GM21528 (cell line): ENCODE data around the gene CSAG2.

ENCODE experiments used
- ATAC-seq: cut with Tn5 transposase; IDR thresholded peaks from one replicate; pipeline ENCODE4 v1.9.1; 2021; ENCODE audit warnings: mild to moderate bottlenecking, moderate library complexity; ENCODE audit not compliant: unreplicated experiment, low FRiP score

CSAG2 gene

DNA sequence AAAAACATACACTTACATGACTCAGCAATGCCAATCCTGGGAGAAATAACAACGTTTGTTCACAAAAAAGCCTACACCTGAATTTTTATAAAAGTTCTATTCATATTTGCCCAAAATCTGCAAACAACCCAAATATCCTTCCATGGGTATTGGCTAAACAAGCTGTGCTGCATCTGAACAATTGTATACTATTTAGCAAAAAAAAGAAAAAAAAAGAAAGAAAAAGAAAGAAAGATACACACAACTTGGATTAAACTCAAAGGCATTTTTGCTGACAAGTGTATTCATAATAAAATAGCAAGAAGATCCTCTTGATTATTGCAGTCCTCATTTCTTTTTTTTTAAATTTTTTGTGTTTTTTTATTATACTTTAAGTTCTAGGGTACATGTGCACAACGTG is 34.9 kb downstream of the CSAG2 start:
- ATAC-seq, result no peak

- ATAC-seq, result no peak
Measured at GRCh38 chrX:152663086-152663485, 46.0 kb downstream of the CSAG2 start.

DNA sequence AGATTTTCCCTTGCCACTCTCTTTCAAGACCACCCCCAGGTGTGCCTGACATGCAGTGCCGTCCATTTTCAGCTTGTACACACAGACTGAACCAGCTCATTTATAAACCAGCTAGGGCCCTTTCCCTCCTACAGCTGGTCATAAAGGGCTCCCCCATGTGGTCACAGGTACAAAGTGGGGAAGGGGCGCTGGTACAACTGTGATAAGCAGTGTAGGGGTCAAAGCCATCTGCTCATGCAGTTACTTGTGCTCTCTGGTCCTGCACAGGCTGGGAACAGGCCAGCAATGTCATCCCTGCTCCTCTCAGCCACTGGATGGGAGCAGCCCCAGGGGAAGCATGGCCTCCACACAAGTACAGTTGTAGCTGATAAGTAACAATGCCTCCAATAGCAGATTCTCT is 50.8 kb downstream of the CSAG2 start:
- no peak for ATAC-seq
